HG02759 (cell line): ENCODE measurements around the gene TMEM50A.
"Not testable (repeated sequence)": the region's sequence is repeated elsewhere in the genome, so short reads cannot be mapped to it uniquely, and the experiment has no call there.

ENCODE experiments used
- ATAC-seq: cut with Tn5 transposase; IDR thresholded peaks from one replicate; pipeline ENCODE4 v1.9.1; 2021; ENCODE audit warnings: mild to moderate bottlenecking, moderate library complexity; ENCODE audit not compliant: unreplicated experiment

Gene TMEM50A

GRCh38 chr1:25338188-25338981, at the start of gene TMEM50A:
Gene TMEM50A, plus strand, starts transcription at chr1:25338334. Its CDS starts 2,153 bp downstream, at chr1:25340487.
- ATAC-seq, result peak; percentile 70

GRCh38 chr1:25288573-25289101, 49.5 kb upstream of the TMEM50A start:
- ATAC-seq, result not testable (repeated sequence)

- ATAC-seq, result not testable (repeated sequence)
Observed at GRCh38 chr1:25290043-25290442, 48.1 kb upstream of the TMEM50A start.

GRCh38 chr1:25293426-25293825, 44.7 kb upstream of the TMEM50A start:
- ATAC-seq, result not testable (repeated sequence)

- ATAC-seq, result not testable (repeated sequence)
Observed at GRCh38 chr1:25294889-25295826, 43.0 kb upstream of the TMEM50A start.

GRCh38 chr1:25296501-25296900, 41.6 kb upstream of the TMEM50A start:
- ATAC-seq, result not testable (repeated sequence)

- not testable (repeated sequence) for ATAC-seq
Observed at GRCh38 chr1:25300729-25301128, 37.4 kb upstream of the TMEM50A start.

GRCh38 chr1:25302330-25302729, 35.8 kb upstream of the TMEM50A start:
- not testable (repeated sequence) for ATAC-seq

- ATAC-seq, result not testable (repeated sequence)
Observed at GRCh38 chr1:25304936-25305335, 33.2 kb upstream of the TMEM50A start.

GRCh38 chr1:25308168-25308567, 30.0 kb upstream of the TMEM50A start:
- ATAC-seq, result not testable (repeated sequence)

GRCh38 chr1:25309085-25309484, 29.0 kb upstream of the TMEM50A start:
- ATAC-seq, result not testable (repeated sequence)

GRCh38 chr1:25309486-25309885, 28.6 kb upstream of the TMEM50A start:
- not testable (repeated sequence) for ATAC-seq

GRCh38 chr1:25312806-25313470, 25.2 kb upstream of the TMEM50A start:
- not testable (repeated sequence) for ATAC-seq

GRCh38 chr1:25320314-25320938, 17.7 kb upstream of the TMEM50A start:
- not testable (repeated sequence) for ATAC-seq

- not testable (repeated sequence) for ATAC-seq
Observed at GRCh38 chr1:25322127-25322526, 16.0 kb upstream of the TMEM50A start.

- not testable (repeated sequence) for ATAC-seq
Observed at GRCh38 chr1:25324407-25324806, 13.7 kb upstream of the TMEM50A start.

- not testable (repeated sequence) for ATAC-seq
Observed at GRCh38 chr1:25327864-25328790, 10.0 kb upstream of the TMEM50A start.

GRCh38 chr1:25328791-25329185, 9.3 kb upstream of the TMEM50A start:
- ATAC-seq, result not testable (repeated sequence)

GRCh38 chr1:25329336-25329735, 8.8 kb upstream of the TMEM50A start:
- not testable (repeated sequence) for ATAC-seq
